ENCODE measurements around the gene PTGES3L. TPM values are rescaled to one million over a fixed set of nuclear protein-coding genes. Genes with fewer than 3 reads are reported as not detected.

PTGES3L gene
- total and polyA plus RNA-seq, 2 of the 13 experiments (the other 11 are each of a cell fraction or from before 2014, with no cell fraction given): 1.2 to 2.9 TPM

GRCh38 chr17:43021741-43022512 is 42.0 kb upstream of the PTGES3L start, which contains the start of gene VAT1 (continued):
- TF ChIP-seq ZNF383 (CRISPR knock-in tag; IDR thresholded peaks at IDR 0.05; ENCODE audit: borderline replicate concordance) (0 out of 2 replicates have a peak, but pooled peaks have one; percentile 86), SNAPC2 (CRISPR knock-in tag; IDR thresholded peaks at IDR 0.05) (peak; percentile 98), ONECUT2 (CRISPR knock-in tag; IDR thresholded peaks at IDR 0.05) (peak; percentile 31; the same call in 1 of the 2 replicates), ZNF34 (CRISPR knock-in tag; IDR thresholded peaks at IDR 0.05; ENCODE audit: borderline replicate concordance) (peak; percentile 40; the same call in 1 of the 2 replicates), RFX1 (IDR thresholded peaks at IDR 0.05) (no peak), FOXO1 (CRISPR knock-in tag; IDR thresholded peaks at IDR 0.05) (0 out of 2 replicates have a peak, but pooled peaks have one; percentile 47), KDM5A (IDR thresholded peaks at IDR 0.05; ENCODE audit: borderline replicate concordance, low read length) (peak; percentile 29), HIC2 (CRISPR knock-in tag; IDR thresholded peaks at IDR 0.05; ENCODE audit: low read depth) (no peak; the same call in 1 of the 2 replicates), HBP1 (CRISPR knock-in tag; IDR thresholded peaks at IDR 0.05; ENCODE audit: low read depth) (peak; percentile 16; the same call in 1 of the 2 replicates), ZNF747 (CRISPR knock-in tag; IDR thresholded peaks at IDR 0.05; ENCODE audit: borderline replicate concordance) (peak; percentile 80; the same call in 1 of the 2 replicates), FOSL1 (CRISPR knock-in tag; IDR thresholded peaks at IDR 0.05; ENCODE audit: borderline replicate concordance) (peak; percentile 32; the same call in 1 of the 2 replicates), PHB2 (IDR thresholded peaks at IDR 0.05; ENCODE audit: partially characterized antibody) (no peak), MEIS2 (CRISPR knock-in tag; IDR thresholded peaks at IDR 0.05) (peak; percentile 75; the same call in 1 of the 2 replicates), KIAA2018 (CRISPR knock-in tag; IDR thresholded peaks at IDR 0.05; ENCODE audit: borderline replicate concordance) (no peak; the same call in 1 of the 2 replicates), NR0B2 (CRISPR knock-in tag; IDR thresholded peaks at IDR 0.05) (peak; percentile 73), ZNF674 (CRISPR knock-in tag; IDR thresholded peaks at IDR 0.05; ENCODE audit: low read depth) (0 out of 2 replicates have a peak, but pooled peaks have one; percentile 35)

Measured in HepG2 (cell line).